HG02970 (cell line): Measurements from ENCODE around the gene ARVCF.

Experiments used
- ATAC-seq: cut with Tn5 transposase; IDR thresholded peaks from one replicate; pipeline ENCODE4 v1.9.1; 2021; ENCODE audit warnings: mild to moderate bottlenecking, moderate library complexity, moderate number of reproducible peaks; ENCODE audit not compliant: unreplicated experiment, low FRiP score

Gene ARVCF

GRCh38 chr22:20002128-20002527 lies 14.5 kb downstream of the ARVCF start:
- no peak for ATAC-seq

- ATAC-seq: no peak
These were observed 15.5 kb downstream of the ARVCF start for GRCh38 chr22:20001082-20001638.

DNA sequence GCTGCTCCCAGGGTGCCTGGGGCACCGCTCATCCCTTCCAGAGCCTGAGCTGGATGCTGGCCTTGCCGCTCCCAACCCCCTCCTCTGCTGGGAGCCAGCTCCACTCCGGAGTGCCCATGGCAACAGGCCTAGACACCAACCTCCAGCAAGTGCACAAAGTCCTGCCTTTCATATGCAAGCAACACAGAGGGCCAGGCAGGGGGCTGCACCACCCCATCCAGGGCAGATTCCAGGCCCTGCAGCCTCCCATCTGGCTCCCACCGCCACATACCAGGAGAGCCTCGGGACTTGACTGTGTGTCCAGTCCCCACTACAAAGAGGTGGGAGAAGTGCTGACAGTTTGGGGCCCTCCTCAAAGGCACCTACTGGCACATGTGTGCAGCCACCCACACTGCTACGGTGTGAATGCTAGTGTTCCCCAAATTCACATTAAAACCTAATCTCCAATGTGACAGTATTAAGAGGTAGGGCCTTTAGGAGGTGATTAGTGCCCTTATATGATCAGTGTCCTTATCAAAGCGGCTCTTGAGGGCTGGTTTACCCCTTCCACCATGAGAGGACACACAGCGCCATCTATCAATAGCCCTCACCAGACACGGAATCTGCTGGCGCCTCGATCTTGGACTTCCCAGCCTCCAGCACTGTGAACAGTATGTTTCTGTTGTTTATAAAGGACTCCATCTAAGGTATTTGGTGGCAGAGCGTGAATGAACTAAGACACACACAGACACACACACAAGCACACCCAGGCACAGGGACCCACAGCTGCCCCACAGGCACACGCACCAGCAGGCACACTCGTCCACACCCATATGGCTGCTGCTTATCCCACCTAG lies 16.2 kb downstream of the ARVCF start:
- ATAC-seq: no peak

- no peak for ATAC-seq
These were observed 17.4 kb downstream of the ARVCF start for GRCh38 chr22:19998991-19999820.

DNA sequence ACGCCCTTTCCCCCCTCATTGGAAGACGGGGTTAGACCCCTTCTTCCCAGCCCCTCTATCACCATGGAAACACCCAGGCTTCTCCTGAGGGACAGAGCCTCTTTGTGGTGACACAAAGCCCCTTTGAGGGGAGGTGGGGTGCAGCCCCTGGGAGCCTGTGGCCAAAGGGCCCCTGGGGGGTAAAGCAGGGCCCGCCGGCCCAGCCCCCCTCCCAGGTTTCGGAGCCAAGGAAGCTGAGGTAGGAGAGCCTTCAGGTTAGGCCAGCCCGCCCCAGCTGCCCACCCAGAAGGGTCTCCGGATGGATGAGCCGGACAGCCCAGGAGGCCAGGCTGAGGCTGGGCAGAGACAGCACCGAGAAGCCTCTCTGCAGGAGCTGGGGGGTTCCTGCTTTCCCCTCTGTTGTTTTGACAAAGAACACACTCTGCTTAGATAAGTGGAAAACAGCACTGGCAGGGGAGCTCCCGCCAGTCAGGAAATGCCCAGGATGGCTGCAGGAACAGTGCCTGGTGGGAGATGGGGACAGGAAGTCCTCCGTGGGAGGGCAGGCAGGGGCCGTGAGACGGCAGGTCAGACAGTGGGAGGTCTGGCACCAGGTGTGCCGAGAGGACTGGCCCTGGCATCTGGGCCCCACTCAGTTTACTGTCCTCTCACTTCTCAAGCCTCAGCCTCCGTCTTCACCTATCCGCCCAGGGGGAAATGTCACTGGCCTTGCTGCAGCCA lies 18.2 kb downstream of the ARVCF start:
- no peak for ATAC-seq

DNA sequence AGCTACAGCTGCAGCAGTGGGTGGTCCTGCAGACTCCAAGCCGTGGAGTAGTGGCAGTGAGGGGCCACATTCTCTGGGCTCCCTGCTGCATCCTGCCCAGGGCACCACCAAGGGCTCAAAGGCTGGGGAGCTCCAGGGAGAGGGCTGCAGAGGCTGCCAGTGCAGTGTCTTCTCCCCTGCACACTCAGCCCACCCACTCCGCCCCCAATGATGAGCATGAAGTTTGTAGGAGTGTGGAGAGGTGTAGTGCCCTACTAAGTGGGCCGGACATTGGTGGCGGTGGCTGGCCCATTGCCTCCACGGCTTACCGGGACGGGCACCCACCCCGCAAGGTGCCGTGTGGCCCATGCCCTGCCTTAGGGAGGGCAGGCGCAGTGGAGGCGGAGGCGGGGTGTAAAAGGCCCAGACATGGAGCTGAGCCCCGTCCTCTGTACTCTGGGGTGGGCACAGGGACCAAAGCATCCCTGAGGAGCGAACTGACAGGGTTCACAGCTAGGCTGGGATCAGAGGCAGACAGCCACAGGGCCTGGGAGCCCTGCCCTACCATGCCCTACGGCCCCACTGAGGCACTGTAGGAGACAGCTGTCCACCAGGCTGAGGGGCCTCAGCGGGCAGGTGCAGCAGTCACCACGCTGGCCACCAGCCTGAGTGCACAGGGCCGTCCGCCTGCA lies 18.9 kb downstream of the ARVCF start:
- no peak for ATAC-seq

DNA sequence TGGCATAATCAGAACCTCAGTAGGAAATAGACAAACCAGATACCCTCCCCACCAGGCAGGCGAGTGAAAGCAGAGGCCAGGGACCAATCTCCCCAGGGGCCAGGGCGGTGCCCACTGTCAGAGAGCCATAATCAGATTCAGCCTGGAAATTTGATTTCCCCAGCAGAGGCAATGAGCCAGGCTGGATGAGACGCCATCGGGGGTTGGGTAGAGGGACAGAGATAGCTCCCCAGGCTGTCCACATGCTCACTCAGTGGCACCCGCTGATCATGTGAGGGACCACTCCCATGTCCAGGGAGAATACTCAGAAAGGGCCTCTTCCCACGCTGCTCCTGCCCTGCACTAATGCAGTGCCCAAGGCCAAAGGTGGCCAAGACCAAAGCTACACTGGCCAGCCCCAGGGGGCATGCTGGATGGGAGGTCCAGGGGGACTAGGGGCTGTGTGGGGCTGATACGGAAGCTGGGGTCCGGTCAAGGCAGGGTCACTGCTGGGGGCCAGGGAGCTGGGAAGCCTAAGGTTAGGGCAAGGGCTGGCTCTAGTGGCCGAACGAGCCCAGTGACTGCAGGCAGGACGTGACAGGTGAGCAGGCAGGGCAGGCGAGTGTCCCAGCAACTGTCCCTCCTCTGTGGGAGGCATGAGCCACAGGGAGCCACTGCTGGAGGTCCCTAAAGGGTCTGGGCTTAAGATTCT lies 19.8 kb downstream of the ARVCF start:
- ATAC-seq: no peak

GRCh38 chr22:19995611-19996339 lies 20.8 kb downstream of the ARVCF start:
- ATAC-seq: no peak

DNA sequence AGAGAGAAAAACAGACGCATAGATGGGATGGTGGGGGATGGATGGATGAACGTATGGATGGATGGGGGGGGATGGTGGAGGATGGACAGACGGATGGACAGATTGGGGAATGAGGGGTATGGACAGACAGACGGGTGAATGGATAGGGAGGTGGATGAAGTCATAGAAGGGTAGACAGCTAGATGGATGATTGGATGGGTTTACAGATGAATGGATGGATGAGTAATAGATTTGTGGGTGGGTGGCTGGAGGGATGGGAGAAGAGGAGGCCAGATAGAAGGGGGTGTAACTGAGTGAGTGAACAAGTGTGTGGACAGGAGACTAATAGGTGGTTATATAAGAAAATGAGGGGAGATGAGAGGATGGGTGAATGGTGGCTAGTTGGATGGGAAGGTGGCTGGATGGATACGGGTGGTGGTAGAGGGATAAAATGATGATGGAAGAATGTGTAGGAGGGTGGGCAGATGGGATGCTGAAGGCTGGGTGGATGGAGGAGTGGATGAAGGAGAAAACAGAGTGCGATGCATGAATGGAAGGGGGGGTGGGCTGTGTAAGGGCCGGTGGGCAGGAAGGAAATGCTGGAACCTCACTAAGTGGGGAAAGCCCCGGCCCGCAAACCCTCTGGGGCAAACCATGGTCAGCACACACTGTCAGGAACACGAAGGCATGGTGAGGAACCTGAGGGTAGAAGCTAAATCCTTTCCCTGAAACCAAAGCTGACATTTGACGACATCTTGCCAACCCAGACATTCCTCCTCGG lies 21.6 kb downstream of the ARVCF start:
- ATAC-seq: no peak

GRCh38 chr22:19993926-19994325 lies 22.7 kb downstream of the ARVCF start:
- no peak for ATAC-seq

- ATAC-seq: no peak
These were observed 23.7 kb downstream of the ARVCF start for GRCh38 chr22:19992921-19993355.

DNA sequence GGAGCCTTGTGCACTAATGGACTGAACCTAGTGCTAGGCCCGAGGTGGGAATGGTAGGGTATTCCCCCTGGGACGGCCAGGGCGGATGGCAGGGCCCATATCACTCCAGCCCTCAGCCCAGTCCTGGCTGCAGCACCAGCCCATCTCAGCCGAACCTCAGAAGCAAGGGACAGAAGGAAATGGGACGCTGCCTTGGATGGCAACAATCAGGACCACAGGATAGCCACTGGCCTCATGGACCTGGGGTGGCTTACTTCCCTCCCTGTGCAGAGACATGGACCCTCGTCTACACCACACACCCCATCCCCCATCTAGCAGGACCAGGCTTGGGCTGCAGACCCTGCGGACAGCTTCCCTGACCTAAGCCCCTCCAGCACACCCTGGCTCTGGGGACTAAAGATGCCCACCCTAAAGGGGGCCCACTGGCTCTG lies 24.1 kb downstream of the ARVCF start:
- ATAC-seq: no peak

GRCh38 chr22:19991645-19992451 lies 24.8 kb downstream of the ARVCF start:
- ATAC-seq: no peak

- ATAC-seq: no peak
These were observed 25.3 kb downstream of the ARVCF start for GRCh38 chr22:19991395-19991644.

DNA sequence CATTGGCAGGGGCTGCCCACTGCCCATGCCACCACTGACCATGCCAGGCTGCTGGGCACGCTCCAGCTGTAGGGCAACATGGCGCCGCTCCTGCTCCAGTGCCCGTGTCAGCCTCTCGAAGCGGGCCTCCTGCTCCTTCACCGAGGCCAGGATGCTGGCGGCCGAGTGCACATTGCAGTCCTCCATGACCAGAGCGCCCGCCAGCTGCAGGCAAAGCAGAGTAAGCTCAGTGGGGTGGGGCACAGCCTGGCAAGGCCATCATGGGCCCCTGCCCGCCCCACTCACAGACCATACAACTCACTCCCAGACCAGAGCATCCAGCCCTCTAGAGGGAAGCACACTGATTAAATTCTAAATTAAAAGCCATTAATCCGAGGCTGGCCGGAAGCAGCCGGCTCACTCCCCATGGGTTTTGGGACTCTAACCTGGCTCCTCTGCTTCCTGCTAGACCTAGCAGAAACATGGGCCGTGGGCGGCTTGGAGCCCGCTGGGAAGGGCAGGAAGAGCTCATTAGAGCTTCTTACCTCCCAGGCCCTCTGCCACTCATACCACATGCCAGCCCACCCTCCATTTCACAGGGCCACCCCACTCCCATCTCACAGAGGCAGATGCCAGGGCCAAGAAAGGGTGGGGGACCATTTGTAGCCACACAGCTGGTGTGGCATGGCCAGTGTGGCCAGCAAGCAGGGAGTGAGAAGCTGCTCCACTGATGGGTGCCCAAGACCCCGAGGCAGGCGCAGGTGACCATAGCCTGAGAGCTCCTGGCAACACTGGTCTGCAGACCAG lies 25.8 kb downstream of the ARVCF start:
- ATAC-seq: no peak

DNA sequence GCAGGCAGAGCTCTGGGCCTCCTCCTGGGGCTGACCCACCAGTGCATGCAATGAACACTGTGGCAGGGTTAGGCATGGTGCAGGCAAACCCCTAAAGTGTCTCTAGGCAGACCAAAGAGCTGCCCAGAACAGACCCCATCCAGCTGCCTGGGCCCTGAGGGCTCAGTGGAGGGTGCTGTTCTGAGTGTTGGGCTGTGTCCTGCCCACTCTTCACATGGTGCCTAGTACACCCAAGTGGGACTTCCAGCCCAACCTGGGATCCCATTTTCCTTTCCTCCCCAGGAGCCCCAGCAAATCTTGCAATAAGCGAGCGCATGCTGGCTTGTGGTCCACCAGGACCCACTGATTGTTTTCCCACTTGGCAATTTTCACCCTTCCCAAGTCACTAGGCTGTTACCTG lies 26.4 kb downstream of the ARVCF start:
- no peak for ATAC-seq

- no peak for ATAC-seq
These were observed 26.9 kb downstream of the ARVCF start for GRCh38 chr22:19989725-19990067.
